Lower leg skin (tissue), 4 donors: Measurements from ENCODE around the gene DBH. TPM values are rescaled to one million over a fixed set of nuclear protein-coding genes. Genes with fewer than 3 reads are reported as not detected.

Experiments
- DNase-seq, 2 donors: peaks; one replicate each; pipeline ENCODE4 v3.0.0-alpha.2; 2019; ENCODE audit warnings: low spot score in 2 of 2
- H3K4me3 ChIP-seq: fragments of 200-600 bp; sonication (generic); 2 replicates; pipeline ENCODE4 v1.5.1; 2017; ENCODE audit warnings: mild to moderate bottlenecking, low read depth; ENCODE audit not compliant: poor library complexity, severe bottlenecking
- POLR2A ChIP-seq, 2 donors: fragments of 450-650 bp; IDR thresholded peaks; one replicate each; pipeline ENCODE4 v1.6.1; 2016 to 2017; ENCODE audit warnings: antibody characterized with exemption in 2 of 2, mild to moderate bottlenecking in 1 of 2, moderate library complexity in 1 of 2
- WGBS, 2 donors: methylation state at CpG; one replicate each; pipeline ENCODE4 v1.1.5; 2018; 5-methylcytosine and 5-hydroxymethylcytosine counted together
- intact Hi-C: fragments of 100-400 bp; cut with DNase I; formaldehyde crosslinking; loops from one replicate; pipeline ENCODE4 v1.15.0; 2023; ENCODE audit warnings: low total_unique reads
- total RNA-seq, 4 donors: library from RNA; depleted of rRNA; stranded (reverse); fragments of >200 nt; gene quantifications; one replicate each; pipeline ENCODE4 v1.1.0, GENCODE V29; 2016
- TF ChIP-seq, protein P1 (sequence below), 3 donors: fragments of 450-650 bp; IDR thresholded peaks; one replicate each; pipeline ENCODE4 v1.5.1; 2016; ENCODE audit warnings: antibody characterized with exemption in 3 of 3, mild to moderate bottlenecking in 3 of 3, moderate library complexity in 2 of 3

The DBH gene
- total RNA-seq, 4 donors from 2014 or later, result 0.06 TPM; not detected in 3

DNA sequence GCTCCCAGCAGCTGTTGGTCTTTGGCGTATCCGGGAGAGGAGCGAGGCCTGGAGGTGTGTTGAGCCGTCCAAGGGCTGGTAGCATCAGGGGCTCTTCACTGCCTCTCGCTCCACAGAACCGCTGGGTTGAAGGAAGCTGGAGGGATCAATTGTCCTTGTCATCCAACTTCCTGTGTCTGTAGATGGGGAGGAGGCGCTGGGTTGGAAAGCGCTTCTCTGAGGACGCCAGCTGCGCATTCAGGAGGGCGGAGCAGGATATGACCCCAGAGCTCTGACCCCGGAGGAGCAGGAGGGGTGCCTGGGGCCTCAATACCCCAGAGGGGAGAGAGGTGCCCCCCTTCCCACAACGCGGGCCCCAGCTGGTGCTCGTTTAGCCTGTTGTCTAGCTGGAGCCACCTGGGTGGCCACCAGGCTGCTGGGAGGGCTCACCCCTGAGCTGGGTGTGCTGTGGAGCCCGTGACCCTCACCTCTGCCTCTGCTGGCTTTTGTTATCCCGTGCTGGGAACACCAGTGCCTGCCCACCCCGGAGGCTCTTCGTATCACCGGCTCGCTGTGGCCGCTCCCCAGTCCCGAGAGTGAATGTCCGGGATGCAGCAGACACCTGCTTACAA, 2.0 kb upstream of the DBH start:
- DNase-seq, result no peak
- TF ChIP-seq POLR2A (IDR thresholded peaks at IDR 0.05), result no peak
- TF ChIP-seq, protein P1, sequence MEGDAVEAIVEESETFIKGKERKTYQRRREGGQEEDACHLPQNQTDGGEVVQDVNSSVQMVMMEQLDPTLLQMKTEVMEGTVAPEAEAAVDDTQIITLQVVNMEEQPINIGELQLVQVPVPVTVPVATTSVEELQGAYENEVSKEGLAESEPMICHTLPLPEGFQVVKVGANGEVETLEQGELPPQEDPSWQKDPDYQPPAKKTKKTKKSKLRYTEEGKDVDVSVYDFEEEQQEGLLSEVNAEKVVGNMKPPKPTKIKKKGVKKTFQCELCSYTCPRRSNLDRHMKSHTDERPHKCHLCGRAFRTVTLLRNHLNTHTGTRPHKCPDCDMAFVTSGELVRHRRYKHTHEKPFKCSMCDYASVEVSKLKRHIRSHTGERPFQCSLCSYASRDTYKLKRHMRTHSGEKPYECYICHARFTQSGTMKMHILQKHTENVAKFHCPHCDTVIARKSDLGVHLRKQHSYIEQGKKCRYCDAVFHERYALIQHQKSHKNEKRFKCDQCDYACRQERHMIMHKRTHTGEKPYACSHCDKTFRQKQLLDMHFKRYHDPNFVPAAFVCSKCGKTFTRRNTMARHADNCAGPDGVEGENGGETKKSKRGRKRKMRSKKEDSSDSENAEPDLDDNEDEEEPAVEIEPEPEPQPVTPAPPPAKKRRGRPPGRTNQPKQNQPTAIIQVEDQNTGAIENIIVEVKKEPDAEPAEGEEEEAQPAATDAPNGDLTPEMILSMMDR (IDR thresholded peaks at IDR 0.05), result no peak
- 27 to 42% methylated on average over 17 to 24 of the region's 24 CpGs for WGBS, 2 donors
- intact Hi-C loops, result no loop called here
- no peak overlapping the region for H3K4me3 ChIP-seq

DNA sequence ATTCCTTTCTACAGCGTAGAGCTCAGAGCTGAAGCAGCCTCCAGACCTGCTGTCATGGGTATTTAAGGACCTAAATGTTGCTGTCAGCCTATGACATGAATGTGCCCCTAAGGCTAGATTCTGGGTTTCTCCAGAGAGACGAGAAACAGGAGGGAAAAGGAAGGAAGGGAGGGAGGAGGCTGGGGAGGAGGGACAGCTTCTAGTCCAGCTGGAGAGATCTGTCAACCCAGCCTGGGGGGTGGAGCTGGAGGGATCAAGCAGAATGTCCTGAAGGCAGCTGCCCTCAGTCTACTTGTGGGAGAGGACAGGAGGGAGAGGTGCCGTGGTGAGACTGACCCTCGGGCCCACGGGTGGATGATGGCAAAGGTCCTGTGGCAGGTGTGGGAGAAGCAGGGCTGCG, 1.1 kb upstream of the DBH start:
- TF ChIP-seq, protein P1 (IDR thresholded peaks at IDR 0.05), result no peak
- TF ChIP-seq POLR2A (IDR thresholded peaks at IDR 0.05), result no peak
- no peak overlapping the region for H3K4me3 ChIP-seq
- 66 to 69% methylated on average over 5 to 6 of the region's 6 CpGs for WGBS, 2 donors
- no peak for DNase-seq
- intact Hi-C loops, result no loop called here

DNA sequence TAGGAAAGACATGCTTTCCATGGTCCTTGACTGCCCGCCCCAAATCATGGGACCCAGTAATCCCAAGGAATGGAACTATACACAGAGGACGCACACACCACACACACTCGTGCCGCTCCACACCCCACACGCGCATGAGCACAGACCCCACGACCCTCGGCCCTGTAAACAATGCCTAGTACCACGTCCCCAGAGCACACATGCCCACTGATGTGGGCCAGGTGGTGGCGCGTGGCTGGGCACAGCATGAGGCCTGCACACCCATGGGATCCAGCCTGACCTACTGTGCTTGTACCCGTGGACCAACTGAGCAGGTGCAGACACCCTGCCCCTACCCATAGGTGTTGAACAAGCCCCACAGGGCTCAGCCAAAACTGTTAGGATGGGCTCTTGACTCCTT, 739 bp downstream of the DBH start:
- 87 to 90% methylated on average over 12 of the region's 12 CpGs for WGBS, 2 donors
- no peak for DNase-seq

DNA sequence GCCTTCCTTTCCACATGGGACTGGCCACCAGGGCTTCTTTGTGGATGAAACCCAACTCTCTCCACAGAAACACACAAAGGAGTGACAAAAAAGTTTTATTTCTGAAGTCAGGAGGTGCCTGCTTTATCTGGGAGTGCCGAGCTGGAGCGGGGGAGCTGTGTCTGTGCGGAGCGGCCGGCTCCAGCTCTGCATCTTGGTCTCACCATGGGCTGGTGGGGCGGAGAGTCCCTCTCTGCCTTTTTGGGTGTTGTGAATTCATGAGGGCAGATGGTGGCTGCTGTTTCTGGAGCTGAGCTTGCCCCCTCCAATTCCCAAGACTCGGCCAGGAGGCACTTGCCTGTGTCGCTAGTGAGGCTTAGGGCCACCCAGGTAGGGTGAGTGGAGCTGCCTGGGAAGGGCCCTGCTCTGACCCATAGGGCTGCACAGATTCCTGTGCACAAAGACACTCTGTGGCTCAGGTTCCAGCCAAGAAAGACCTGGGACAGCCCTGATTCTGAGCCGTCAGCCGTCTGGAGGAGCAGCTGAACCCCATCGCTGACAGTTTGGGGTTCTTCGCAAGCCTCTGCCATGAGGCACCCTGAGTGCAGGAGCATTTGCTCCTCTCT, 1.4 kb downstream of the DBH start:
- no peak overlapping the region for H3K4me3 ChIP-seq
- TF ChIP-seq, protein P1 (IDR thresholded peaks at IDR 0.05), result no peak
- no peak for TF ChIP-seq POLR2A (IDR thresholded peaks at IDR 0.05)
- 68 to 83% methylated on average over 11 of the region's 12 CpGs for WGBS, 2 donors
- intact Hi-C loops, result loop anchor here (2.0 kb wide), 1 partner anchor 39 kb away; no protein-coding TSS in a partner anchor
- no peak for DNase-seq

More for the DNA sequence above, 739 bp downstream of the DBH start:
- no peak overlapping the region for H3K4me3 ChIP-seq
- TF ChIP-seq POLR2A (IDR thresholded peaks at IDR 0.05), result no peak
- TF ChIP-seq, protein P1 (IDR thresholded peaks at IDR 0.05), result no peak
- intact Hi-C loops, result loop anchor here (2.0 kb wide), 1 partner anchor 40 kb away; no protein-coding TSS in a partner anchor

DNA sequence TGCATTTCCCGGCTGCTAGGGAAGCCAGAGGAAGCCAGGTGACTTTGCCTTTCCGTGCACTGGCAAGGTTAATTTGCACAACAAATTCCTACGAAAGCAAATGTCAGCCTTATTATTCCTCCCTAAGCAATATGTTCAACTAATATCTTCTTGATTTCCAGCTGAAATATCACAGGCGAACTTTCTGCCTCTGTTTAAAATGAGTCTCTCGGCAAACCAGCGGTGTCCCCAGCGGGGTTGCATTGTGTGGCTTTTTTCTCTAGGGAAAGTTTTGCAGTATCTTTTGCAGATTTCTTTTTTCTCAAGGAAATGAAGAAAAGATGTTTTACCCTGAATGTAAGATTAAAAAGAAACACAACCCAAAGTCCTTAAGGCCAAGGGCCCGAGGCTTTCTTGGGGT, 1.9 kb downstream of the DBH start:
- 57 to 63% methylated on average over 8 of the region's 8 CpGs for WGBS, 2 donors
- DNase-seq, result no peak
- TF ChIP-seq, protein P1 (IDR thresholded peaks at IDR 0.05), result no peak
- no peak for TF ChIP-seq POLR2A (IDR thresholded peaks at IDR 0.05)
- H3K4me3 ChIP-seq, result no peak overlapping the region
- intact Hi-C loops, result no loop called here
